ENCODE results near the gene TNKS1BP1. TPM values are rescaled to one million over a fixed set of nuclear protein-coding genes. Genes with fewer than 3 reads are reported as not detected.

Gene TNKS1BP1
- total RNA-seq, 1 experiment from 2014 or later: 127 TPM

GRCh38 chr11:57343825-57344224 is 19.1 kb upstream of the TNKS1BP1 start (continued):
- TF ChIP-seq, protein P1, sequence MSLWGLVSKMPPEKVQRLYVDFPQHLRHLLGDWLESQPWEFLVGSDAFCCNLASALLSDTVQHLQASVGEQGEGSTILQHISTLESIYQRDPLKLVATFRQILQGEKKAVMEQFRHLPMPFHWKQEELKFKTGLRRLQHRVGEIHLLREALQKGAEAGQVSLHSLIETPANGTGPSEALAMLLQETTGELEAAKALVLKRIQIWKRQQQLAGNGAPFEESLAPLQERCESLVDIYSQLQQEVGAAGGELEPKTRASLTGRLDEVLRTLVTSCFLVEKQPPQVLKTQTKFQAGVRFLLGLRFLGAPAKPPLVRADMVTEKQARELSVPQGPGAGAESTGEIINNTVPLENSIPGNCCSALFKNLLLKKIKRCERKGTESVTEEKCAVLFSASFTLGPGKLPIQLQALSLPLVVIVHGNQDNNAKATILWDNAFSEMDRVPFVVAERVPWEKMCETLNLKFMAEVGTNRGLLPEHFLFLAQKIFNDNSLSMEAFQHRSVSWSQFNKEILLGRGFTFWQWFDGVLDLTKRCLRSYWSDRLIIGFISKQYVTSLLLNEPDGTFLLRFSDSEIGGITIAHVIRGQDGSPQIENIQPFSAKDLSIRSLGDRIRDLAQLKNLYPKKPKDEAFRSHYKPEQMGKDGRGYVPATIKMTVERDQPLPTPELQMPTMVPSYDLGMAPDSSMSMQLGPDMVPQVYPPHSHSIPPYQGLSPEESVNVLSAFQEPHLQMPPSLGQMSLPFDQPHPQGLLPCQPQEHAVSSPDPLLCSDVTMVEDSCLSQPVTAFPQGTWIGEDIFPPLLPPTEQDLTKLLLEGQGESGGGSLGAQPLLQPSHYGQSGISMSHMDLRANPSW (CRISPR knock-in tag; conservative IDR thresholded peaks at IDR 0.05; ENCODE audit: low read depth): no peak

DNA sequence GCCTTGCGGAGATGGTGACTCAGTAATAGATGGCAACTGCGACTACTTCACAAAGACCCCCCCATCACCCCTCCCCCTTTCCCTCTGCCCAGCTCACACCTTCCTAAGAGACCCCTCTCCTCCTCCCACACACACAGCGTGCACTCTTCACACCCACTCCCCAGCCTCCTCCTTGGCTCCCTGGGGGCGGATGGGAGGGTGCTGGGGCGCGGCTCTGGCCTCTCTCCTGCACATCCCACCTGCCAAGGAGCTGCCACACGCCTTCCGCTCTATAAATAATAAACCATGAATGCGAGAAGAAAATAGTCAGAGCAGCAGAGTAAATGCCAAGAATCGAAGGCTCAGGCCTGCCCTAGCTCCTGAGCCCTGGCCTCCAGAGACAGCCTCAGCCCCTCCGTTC is 17.9 kb upstream of the TNKS1BP1 start:
- ChIA-PET POLR2A (interaction anchor here (1.3 kb wide), 1 partner anchor 29 kb away, joined by 3 read pairs; no protein-coding TSS in a partner anchor), CTCF (interaction anchor here (0.6 to 1.4 kb wide), 5 partner anchors 11 to 151 kb away, joined by 3 to 9 read pairs (median 4); no protein-coding TSS in a partner anchor)
- Mint-ChIP-seq H3K27me3 (ENCODE audit: low read depth) (peaks cover 25% of the 10 kb centered on the region), H3K9me3 (no peaks in the 10 kb centered on the region), H3K4me3 (no peak overlapping the region), H3K4me1 (peaks cover 51% of the 10 kb centered on the region), H3K27ac (no peak overlapping the region), H3K36me3 (no peaks in the 10 kb centered on the region)
- TF ChIP-seq, protein P2, sequence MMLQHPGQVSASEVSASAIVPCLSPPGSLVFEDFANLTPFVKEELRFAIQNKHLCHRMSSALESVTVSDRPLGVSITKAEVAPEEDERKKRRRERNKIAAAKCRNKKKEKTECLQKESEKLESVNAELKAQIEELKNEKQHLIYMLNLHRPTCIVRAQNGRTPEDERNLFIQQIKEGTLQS (CRISPR knock-in tag; conservative IDR thresholded peaks at IDR 0.05): no peak
- no peak for TF ChIP-seq E2F4 (CRISPR knock-in tag; IDR thresholded peaks at IDR 0.05; ENCODE audit: borderline replicate concordance, low read depth)
- TF ChIP-seq, protein P3, sequence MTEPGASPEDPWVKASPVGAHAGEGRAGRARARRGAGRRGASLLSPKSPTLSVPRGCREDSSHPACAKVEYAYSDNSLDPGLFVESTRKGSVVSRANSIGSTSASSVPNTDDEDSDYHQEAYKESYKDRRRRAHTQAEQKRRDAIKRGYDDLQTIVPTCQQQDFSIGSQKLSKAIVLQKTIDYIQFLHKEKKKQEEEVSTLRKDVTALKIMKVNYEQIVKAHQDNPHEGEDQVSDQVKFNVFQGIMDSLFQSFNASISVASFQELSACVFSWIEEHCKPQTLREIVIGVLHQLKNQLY (CRISPR knock-in tag; IDR thresholded peaks at IDR 0.05): no peak
- no peak for TF ChIP-seq ZNF671 (CRISPR knock-in tag; IDR thresholded peaks at IDR 0.05)
- TF ChIP-seq ZNF416 (CRISPR knock-in tag; IDR thresholded peaks at IDR 0.05): no peak
- TF ChIP-seq HMGXB4 (CRISPR knock-in tag; IDR thresholded peaks at IDR 0.05): no peak
- no peak for TF ChIP-seq ZNF317 (CRISPR knock-in tag; IDR thresholded peaks at IDR 0.05; ENCODE audit: borderline replicate concordance, low read depth)
- TF ChIP-seq GABPB1 (CRISPR knock-in tag; IDR thresholded peaks at IDR 0.05): no peak
- TF ChIP-seq ZNF425 (CRISPR knock-in tag; conservative IDR thresholded peaks at IDR 0.05): no peak
- TF ChIP-seq, protein P4, sequence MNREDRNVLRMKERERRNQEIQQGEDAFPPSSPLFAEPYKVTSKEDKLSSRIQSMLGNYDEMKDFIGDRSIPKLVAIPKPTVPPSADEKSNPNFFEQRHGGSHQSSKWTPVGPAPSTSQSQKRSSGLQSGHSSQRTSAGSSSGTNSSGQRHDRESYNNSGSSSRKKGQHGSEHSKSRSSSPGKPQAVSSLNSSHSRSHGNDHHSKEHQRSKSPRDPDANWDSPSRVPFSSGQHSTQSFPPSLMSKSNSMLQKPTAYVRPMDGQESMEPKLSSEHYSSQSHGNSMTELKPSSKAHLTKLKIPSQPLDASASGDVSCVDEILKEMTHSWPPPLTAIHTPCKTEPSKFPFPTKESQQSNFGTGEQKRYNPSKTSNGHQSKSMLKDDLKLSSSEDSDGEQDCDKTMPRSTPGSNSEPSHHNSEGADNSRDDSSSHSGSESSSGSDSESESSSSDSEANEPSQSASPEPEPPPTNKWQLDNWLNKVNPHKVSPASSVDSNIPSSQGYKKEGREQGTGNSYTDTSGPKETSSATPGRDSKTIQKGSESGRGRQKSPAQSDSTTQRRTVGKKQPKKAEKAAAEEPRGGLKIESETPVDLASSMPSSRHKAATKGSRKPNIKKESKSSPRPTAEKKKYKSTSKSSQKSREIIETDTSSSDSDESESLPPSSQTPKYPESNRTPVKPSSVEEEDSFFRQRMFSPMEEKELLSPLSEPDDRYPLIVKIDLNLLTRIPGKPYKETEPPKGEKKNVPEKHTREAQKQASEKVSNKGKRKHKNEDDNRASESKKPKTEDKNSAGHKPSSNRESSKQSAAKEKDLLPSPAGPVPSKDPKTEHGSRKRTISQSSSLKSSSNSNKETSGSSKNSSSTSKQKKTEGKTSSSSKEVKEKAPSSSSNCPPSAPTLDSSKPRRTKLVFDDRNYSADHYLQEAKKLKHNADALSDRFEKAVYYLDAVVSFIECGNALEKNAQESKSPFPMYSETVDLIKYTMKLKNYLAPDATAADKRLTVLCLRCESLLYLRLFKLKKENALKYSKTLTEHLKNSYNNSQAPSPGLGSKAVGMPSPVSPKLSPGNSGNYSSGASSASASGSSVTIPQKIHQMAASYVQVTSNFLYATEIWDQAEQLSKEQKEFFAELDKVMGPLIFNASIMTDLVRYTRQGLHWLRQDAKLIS (CRISPR knock-in tag; IDR thresholded peaks at IDR 0.05; ENCODE audit: borderline replicate concordance): no peak
- TF ChIP-seq TP53 (CRISPR knock-in tag; IDR thresholded peaks at IDR 0.05): no peak
- TF ChIP-seq PREB (CRISPR knock-in tag; IDR thresholded peaks at IDR 0.05; ENCODE audit: borderline replicate concordance): no peak
- DNase-seq (ENCODE audit: low spot score) (no peak), ATAC-seq (no peak)

Measured in WTC11 (cell line).